Glutamatergic neuron (in vitro differentiated cells): ENCODE results near the gene ACIN1. TPM values are rescaled to one million over a fixed set of nuclear protein-coding genes. Genes with fewer than 3 reads are reported as not detected.

Experiments
- DNase-seq: peaks from one replicate; pipeline ENCODE4 v3.0.0; 2022
- H3K27ac Mint-ChIP-seq: one replicate; pipeline ENCODE4 v1.8.0; 2020; ENCODE audit warnings: mild to moderate bottlenecking, mixed read lengths, inconsistent platforms; ENCODE audit not compliant: unreplicated experiment
- H3K27me3 Mint-ChIP-seq: one replicate; pipeline ENCODE4 v1.8.0; 2020; ENCODE audit warnings: mild to moderate bottlenecking, moderate library complexity, mixed read lengths, inconsistent platforms; ENCODE audit not compliant: unreplicated experiment
- H3K36me3 Mint-ChIP-seq: one replicate; pipeline ENCODE4 v1.8.0; 2020; ENCODE audit warnings: mild to moderate bottlenecking, mixed read lengths, inconsistent platforms; ENCODE audit not compliant: unreplicated experiment
- H3K4me1 Mint-ChIP-seq: one replicate; pipeline ENCODE4 v1.8.0; 2020; ENCODE audit warnings: mild to moderate bottlenecking, low read depth, mixed read lengths, inconsistent platforms; ENCODE audit not compliant: unreplicated experiment
- H3K4me3 Mint-ChIP-seq: one replicate; pipeline ENCODE4 v1.8.0; 2020; ENCODE audit warnings: mild to moderate bottlenecking, mixed read lengths, inconsistent platforms; ENCODE audit not compliant: unreplicated experiment
- H3K9me3 Mint-ChIP-seq: one replicate; pipeline ENCODE4 v1.8.0; 2020; ENCODE audit warnings: mild to moderate bottlenecking, moderate library complexity, mixed read lengths, inconsistent platforms; ENCODE audit not compliant: unreplicated experiment
- total RNA-seq: library from RNA; stranded (reverse); fragmentation: NEBNext Ultra II Directional; extraction: Animal tissue kit (Norgen Biotek cat#: 25700); gene quantifications from one replicate; pipeline ENCODE4 v1.2.1, GENCODE V29; 2021; ENCODE audit not compliant: unreplicated experiment
- TF ChIP-seq, protein P1 (sequence below): fragments of 200-600 bp; sonication (generic); IDR thresholded peaks from one replicate; pipeline ENCODE4 v1.5.0; 2021; ENCODE audit not compliant: partially characterized antibody, unreplicated experiment

ACIN1 gene
- total RNA-seq, 1 donor from 2014 or later = 341 TPM

DNA sequence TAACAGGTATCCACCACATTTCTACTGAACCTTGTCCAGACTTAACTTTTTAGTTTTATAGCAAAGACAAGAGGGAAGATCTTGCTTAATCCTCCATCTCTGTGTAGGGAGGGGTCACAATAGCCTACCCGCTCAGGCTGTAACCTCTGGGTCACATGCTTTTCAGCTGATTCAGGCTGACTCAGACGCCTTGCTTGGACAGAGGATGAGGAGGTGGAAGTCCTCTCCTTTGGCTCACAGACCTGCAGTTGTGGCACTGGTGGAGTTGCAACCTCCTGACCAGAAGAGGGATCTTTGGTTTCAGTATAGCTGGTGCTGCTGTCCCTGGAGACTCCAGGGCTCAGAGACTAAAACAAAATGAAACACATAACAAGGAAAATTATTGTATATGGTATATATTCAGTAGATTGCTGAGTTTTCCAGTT lies 16.2 kb downstream of the ACIN1 start:
- Mint-ChIP-seq H3K27ac (no peak overlapping the region), H3K9me3 (peaks cover 1% of the 10 kb centered on the region), H3K4me1 (peaks cover 4% of the 10 kb centered on the region), H3K27me3 (peaks cover 2% of the 10 kb centered on the region), H3K4me3 (no peak overlapping the region), H3K36me3 (peaks cover 5% of the 10 kb centered on the region)
- TF ChIP-seq, protein P1, sequence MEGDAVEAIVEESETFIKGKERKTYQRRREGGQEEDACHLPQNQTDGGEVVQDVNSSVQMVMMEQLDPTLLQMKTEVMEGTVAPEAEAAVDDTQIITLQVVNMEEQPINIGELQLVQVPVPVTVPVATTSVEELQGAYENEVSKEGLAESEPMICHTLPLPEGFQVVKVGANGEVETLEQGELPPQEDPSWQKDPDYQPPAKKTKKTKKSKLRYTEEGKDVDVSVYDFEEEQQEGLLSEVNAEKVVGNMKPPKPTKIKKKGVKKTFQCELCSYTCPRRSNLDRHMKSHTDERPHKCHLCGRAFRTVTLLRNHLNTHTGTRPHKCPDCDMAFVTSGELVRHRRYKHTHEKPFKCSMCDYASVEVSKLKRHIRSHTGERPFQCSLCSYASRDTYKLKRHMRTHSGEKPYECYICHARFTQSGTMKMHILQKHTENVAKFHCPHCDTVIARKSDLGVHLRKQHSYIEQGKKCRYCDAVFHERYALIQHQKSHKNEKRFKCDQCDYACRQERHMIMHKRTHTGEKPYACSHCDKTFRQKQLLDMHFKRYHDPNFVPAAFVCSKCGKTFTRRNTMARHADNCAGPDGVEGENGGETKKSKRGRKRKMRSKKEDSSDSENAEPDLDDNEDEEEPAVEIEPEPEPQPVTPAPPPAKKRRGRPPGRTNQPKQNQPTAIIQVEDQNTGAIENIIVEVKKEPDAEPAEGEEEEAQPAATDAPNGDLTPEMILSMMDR = no peak
- DNase-seq = no peak

DNA sequence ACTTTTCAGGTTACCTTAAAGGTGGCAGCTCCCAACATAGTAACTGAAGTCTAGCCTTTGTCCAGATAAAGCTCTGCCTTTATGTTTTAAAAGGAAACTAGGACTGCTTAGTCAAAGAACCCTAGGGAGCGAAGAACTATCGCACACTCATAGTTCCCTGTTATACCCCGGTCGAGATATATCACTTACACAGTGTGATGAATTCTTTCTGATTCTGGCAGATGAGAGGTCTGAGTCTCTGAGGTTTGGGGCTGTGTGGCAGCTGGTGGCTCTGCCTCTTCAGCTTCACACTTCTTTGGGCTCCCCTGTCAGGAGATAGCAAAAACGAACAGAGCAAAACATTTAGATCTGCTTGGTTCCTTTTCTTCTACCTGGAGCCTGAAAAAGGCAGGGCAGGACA lies 17.0 kb downstream of the ACIN1 start:
- peaks cover 5% of the 10 kb centered on the region for H3K36me3 Mint-ChIP-seq
- no peak overlapping the region for H3K4me3 Mint-ChIP-seq
- peaks cover 1% of the 10 kb centered on the region for H3K9me3 Mint-ChIP-seq
- DNase-seq = no peak
- H3K27ac Mint-ChIP-seq = no peak overlapping the region
- H3K4me1 Mint-ChIP-seq = peaks cover 4% of the 10 kb centered on the region
- TF ChIP-seq, protein P1 = no peak
- H3K27me3 Mint-ChIP-seq = peaks cover 2% of the 10 kb centered on the region

DNA sequence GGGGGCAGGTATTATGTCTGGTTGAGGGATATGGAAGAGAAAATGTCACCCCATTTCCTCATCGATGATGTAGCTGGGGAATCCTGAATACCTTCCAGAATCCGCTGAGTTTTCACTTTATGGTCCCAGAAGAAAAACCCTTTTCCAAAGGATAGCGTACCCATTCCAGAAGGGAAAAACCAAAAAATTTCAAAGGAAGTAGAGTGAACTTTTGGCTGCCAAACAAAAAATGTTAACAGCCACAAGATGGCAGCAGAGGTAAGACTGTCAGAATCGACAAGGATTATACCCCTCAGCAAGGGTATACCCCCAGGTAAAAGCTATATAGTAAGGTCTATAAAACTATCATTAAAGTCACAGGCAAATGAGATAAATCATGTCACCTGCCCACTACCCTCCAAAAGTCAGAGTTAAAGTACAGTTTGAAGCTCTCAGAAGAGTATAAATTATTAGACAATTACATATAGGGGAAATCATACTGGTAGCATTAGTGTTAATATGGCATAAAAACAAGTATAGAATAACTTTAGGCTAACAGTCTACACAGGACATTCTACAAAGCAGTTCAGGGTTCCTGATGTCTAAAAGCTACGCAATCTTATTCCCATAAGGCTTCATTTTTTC lies 18.0 kb downstream of the ACIN1 start:
- Mint-ChIP-seq H3K9me3 (peaks cover 1% of the 10 kb centered on the region), H3K36me3 (peaks cover 5% of the 10 kb centered on the region), H3K4me1 (peaks cover 9% of the 10 kb centered on the region), H3K4me3 (no peak overlapping the region), H3K27ac (no peak overlapping the region), H3K27me3 (peaks cover 2% of the 10 kb centered on the region)
- no peak for DNase-seq
- TF ChIP-seq, protein P1 = peak; percentile 74

DNA sequence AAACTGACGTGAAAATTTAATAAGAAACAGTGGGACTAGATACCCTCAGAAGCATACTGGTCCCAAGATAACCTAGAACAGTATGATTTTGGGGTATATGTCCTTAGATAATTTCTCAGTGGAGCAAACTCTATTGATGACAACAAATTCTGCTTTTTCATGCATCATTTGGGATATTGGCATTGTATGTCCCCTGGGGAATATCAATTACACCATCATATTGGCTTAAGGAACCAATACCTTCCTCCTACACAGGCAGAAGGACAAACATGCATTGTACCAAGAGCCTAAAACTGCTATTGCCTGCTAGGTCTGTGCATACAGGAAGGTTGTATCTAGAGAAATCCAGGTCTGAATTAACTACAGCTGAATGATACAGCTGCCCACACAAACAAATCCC lies 20.0 kb downstream of the ACIN1 start:
- no peak for DNase-seq
- Mint-ChIP-seq H3K36me3 (no peaks in the 10 kb centered on the region), H3K4me3 (no peak overlapping the region), H3K27ac (no peak overlapping the region), H3K9me3 (peaks cover 5% of the 10 kb centered on the region), H3K27me3 (peaks cover 5% of the 10 kb centered on the region), H3K4me1 (peaks cover 16% of the 10 kb centered on the region)
- TF ChIP-seq, protein P1 = no peak

DNA sequence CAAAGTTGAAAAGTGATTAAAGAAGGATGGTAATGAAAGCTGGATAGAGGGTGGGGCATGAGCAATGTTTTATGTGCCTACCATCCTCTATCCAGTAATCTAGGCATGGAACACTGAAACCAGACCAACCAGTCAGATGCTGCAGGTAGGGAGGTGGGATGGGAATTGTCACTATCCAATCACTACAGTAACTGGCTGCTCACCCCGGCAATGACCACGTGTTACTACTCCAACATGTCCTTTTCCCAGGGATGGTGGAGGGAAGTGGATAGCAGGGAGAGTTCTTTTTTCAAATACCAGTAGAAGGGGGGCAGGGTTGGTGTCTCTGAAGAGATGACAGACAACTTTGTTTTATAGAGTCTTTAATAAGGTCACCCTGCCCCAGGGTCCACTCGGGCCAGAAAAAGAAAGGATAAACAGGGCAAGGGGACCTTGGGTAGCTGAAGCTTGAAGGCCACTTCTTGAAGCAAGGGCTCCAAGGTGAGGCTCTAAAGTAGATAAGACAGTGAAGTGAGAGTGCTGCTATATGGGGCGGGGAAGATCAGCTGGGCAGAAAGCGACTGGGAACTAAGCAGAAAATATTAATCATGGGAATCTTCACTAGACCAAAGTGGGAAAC lies 22.9 kb downstream of the ACIN1 start:
- peak overlapping the region; percentile 93 for H3K27ac Mint-ChIP-seq
- H3K36me3 Mint-ChIP-seq = peaks cover 1% of the 10 kb centered on the region
- TF ChIP-seq, protein P1 = no peak
- peaks cover 5% of the 10 kb centered on the region for H3K27me3 Mint-ChIP-seq
- H3K9me3 Mint-ChIP-seq = peaks cover 5% of the 10 kb centered on the region
- H3K4me1 Mint-ChIP-seq = peaks cover 25% of the 10 kb centered on the region
- DNase-seq = no peak
- peak overlapping the region; percentile 94 for H3K4me3 Mint-ChIP-seq
